ENCODE measurements around the gene PRRT1B.

Gene PRRT1B

DNA sequence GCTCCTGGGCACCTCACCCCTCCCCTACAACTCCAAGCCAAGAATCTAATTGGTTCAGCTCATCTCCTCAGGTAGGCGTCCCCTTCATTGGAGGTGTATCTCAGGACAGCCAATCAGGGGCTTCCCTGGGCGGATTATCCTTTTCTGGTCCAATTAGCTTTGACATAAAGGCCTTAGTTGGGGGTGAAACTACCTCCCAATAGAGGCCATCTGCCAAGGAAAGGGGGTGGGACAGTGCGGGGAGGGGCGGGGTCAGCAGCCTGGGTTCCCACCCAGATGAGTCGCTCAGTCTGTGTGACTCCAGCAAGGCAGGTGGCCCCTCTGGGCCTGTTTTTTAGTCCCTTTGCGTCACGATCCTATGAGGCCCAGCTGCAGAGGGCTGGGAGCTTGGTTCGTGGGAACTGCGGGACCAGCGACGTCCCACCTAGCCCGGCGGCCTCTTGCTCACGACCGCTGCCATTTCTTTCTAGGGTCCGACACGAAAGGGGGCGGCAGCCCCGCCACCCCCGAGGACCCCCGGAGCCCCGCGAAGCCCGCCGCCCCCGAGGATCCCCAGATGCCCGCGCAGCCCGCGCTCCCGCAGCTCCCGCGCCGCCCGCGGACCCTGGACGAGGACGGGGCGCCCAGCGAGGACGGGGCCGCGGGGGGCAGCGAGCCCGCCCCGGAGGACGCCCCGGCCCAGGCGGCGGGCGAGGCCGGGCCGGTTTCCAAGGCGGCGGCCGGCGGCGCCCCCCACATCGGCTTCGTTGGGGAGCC is 8.9 kb downstream of the PRRT1B start:
- no peak for DNase-seq

DNA sequence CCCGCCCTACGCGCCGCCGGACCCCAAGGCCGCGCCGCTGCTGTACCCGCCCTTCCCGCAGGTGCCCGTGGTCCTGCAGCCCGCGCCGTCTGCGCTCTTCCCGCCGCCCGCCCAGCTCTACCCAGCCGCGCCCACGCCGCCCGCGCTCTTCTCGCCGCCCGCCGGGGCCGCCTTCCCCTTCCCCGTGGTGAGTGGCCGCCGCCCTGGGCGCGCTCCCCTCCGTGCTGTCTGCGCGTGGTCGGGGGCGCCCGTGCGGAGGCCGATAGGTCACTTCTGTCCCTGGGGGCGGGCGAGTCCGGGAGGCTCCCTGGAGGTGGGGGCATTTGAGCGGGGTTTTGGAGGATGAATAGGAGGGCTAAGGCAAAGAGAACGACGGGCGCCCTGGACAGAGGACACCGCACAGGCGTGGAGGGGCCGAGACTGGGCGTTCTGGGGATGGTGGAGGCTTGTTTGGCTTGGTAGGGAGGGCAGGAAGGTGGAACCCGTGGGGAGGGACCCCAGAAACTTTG is 9.6 kb downstream of the PRRT1B start:
- DNase-seq: no peak

DNA sequence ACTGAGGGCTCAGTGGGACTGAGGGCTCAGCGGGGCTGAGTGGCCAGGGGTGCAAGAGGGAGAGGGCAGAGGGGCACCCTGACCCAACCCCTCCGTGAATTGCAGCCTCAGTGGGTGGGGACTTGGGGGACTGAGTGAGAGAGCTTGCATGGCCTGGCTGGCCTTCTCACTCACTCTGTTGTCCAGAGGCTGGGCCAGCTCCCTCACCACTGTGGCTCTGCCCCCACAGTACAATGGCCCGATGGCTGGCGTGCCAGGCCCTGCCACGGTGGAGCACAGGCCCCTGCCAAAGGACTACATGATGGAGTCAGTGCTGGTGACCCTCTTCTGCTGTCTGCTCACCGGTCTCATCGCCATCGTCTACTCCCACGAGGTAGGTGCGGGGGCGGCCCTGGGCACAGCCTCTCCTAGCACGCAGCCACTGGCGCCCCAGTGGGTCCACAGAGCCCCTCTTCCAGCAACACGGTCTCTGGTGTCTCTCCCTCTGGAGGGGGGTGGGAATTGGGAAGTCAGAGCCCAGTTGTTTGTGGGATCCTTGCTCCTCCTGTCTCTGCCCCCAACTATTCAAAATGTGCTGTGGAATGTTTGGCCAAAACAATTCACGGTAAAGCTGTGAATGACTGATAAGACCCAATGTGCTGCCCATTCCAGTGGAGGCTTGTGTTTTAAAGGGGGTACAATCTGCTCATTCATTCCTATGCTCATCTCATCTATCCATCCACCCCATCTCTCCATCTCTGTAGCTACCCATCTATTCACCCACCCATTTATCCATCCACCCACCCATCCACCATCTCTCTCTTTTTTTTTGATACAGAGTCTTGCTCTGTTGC is 10.7 kb downstream of the PRRT1B start:
- no peak for DNase-seq

DNA sequence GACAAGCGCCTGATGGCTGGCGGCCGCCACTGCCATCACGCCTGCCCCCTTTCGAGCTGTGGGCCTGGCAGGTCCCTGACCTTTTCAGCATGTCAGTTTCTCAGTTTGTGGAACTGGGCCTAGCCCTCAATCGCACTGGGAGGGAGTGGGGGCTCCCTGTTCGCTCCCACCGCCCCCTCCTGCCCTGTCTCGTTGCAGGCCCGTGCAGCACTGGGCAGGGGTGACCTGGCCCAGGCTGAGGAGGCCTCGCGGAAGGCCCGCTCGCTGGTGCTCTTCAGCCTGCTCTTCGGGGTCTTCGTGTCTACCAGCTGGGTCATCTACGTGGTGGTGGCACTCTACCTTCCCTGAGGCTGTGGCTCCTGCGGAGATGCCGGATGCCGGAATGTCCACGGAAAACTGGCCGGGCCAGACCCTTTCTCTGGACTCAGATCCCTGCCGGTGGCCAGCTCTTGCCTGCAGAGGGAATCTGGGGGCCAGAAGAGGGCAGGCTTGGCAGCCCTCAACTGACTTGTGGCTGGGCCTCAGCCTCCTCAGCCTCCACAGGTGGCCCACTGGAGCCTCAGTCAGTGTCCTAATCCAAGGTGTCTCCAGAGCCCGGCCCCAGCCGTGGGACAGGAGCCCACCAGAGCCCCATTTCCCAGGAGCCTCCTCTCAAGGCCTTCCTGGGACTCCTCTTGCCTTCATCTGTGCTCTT is 12.7 kb downstream of the PRRT1B start:
- no peak for DNase-seq

DNA sequence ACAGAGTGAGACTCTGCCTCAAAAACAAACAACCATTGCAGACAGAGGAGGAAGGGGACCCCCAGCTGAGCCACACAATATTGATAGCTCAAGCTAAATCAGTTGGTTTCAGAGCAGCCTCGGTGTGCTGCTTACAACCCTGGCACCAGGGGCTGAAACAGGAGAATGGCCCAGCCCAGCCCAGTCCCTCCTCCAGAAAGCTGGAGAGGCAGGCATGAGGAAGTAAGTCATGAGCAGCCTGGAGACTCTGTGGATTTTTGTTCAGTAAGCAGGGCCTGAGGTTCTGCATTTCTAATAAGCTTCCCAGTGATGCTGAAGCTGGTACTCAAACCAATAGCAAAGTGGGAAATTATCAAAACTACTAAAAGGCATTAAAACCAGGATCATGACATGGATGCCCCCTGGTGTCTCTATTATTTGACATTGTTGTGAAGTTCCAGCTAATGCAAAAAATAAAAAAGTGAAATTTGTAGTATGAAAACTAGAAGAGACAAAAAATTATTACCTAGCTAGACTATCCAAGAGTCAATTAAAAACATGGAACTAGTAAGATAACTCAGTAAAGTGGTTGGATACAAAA is 14.2 kb downstream of the PRRT1B start:
- no peak for DNase-seq

DNA sequence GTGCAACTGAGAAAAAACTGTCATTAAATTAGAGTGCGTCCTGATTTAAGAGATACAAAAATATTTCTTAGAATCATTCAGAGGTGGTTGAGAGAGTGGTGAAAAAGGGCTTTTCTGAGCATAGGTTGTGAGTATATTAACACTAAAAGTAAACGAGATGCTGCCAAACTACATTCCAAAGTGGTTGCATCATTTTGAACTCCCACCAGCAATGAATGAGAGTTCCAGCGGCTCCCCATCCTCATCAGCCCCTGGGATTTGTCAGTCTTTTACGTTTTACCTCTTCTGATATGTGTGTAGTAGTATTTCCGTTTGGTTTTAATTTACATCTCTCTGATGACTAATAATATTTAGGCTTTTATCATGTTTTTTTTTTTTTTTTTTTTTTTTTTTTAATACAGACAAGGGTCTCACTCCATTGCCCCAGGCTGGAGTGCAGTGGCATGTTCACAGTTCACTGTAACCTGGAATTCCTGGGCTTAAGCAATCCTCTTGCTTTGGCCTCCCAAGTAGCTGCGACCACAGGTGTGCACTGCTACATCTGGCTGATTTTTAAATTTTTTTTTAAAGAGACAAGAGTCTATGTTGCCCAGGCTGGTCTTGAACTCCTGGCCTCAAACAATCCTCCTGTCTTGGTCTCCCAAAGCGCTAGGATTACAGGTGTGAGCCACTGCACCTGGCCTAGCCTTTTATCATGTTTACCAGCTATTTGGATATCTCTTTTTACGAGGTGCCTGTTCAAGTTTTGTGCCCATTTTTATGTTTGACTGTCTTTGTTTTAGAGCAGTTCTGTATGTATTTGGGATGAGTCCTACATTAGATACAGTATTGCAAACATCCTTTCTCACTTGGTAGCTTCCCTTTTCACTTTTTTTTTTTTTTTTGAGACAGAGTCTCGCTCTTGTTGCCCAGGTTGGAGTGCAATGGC is 17.0 kb downstream of the PRRT1B start:
- DNase-seq: no peak

DNA sequence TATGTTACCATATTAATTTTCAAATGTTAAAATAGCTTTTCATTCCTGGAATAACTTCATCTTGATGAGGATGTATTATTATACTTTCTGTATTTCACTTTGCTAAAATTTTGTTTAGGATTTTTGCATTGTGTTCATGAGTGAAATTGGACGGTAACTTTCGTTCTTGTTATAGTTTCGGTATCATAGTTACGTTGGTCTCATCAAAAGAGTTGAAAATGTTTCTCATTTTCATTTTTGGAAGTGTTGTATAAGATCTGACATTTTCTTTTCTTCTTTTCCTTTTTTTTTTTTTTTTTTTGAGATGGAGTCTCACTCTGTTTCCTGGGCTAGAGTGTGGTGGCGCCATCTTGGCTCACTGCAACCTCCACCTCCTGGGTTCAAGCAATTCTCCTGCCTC is 20.0 kb downstream of the PRRT1B start:
- DNase-seq: no peak

DNA sequence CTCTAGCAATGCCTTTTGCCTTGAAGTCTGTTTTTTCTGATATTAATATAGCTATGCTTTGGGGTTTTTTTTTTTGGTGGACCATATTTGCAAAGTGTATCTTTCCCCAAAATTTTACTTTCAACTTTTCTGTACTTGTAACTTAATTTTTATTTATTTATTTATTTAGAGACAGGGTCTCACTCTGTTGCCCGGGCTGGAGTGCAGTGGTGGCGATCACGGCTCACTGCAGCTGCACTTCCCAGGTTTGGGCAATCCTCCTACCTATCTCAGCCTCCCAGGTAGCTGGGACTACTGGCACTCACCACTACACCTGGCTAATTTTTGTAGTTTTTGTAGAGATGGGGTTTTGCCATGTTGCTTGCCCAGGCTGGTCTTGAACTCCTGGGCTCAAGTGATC is 20.8 kb downstream of the PRRT1B start:
- DNase-seq: no peak

DNA sequence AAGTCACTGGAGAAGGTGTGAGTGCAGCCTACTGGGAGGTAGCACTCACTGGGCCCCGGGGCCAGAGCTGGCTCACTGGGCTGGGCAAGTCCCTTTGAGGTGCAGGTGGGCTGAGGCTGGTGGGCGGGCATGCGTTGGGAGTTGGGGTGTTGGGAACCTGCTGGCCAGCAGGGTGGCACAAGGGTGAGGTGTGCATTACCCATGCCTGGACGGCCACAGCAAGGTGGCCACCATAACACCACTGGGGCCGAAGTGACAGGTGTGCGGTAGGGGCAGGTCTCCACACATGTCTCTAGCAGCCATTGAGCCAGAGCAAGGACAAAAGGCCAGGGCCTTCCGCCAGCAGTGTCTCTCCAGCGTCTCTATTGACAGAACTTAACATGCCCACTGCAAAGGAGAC is 22.6 kb downstream of the PRRT1B start:
- no peak for DNase-seq

DNA sequence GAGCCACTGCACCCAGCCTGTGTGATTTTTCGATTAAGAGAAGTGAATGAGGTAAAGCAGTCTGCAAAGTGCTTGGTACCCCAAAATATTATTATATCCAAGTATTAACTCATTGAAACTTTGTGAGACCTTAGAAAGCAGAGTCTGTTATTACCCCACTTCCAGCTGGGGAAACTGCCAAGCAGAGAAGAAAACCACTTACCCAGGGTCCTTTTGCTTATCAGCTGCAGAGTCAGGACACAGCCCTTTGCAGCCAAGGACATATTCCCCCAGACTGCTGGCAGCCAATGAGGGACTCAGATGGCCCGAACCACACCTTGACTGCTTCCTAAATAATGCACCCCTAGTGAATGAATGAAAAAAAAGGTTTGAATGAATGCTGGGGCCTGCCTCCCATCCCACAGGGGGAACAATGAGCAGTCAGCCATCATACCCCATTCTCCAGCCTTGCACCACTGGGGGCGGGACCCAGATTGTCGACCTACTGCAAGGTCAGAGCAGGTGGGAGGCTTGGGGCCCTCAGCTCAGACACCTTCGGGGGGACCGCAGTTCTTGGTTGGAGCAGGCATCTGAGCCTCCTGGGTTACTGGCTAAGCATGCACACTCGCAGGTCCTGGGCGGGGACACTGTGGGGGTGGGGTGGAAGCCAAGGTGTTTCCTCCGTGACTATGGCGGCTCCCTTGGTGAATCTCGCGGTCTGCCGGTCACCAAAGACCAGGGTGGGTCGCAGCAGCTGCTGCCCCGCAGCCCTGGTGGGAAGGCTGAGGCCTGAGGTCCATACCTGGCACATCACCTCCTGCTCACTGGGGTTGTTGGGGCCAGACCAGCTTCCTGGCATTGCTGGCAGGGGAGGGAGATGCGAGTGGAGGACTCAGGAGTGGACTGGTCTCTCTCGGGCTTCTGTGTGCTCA is 29.7 kb downstream of the PRRT1B start:
- DNase-seq: no peak

DNA sequence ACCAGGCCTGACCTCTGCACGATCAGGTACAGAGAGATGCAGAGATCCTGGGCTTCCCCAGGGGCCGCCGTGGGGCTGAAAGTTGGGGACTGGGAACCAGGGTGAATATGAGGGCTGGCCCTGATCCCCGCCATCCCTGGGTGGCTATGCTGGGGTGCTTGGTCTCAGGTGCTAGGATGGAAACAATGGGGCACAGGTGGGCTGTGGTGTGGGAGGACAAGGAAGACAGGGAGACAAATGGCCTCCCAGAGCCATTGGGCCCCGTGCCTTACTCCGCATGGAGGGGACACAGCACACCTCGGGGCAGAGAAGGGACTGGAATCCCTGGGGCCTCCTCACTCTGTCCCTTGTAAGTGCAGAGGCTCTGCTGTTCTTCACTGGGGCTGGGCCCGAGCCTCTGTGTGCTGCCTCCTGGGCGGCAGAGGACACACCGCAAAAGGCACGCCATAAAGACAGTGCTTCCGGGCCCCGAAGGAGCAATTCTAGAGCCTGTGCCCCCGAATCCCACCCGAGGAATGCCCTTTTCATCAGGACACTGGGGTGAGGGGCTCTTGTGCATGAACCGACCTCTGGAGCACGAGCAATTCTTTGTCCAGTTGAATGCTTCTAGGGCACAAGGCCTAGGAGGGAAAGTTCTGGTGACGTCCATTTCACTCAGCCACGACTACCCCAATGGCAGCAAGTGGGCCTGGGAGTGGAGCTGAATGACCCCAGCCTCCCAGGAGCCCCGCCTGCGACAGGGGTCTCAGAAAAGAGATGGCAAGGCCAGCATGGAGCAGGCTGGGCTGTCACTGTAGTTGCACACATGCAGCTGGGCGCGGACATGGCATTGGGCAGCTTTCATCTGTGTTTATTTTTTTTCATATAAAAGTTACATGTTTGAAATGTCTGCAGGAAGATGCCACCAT is 30.9 kb downstream of the PRRT1B start:
- no peak for DNase-seq

DNA sequence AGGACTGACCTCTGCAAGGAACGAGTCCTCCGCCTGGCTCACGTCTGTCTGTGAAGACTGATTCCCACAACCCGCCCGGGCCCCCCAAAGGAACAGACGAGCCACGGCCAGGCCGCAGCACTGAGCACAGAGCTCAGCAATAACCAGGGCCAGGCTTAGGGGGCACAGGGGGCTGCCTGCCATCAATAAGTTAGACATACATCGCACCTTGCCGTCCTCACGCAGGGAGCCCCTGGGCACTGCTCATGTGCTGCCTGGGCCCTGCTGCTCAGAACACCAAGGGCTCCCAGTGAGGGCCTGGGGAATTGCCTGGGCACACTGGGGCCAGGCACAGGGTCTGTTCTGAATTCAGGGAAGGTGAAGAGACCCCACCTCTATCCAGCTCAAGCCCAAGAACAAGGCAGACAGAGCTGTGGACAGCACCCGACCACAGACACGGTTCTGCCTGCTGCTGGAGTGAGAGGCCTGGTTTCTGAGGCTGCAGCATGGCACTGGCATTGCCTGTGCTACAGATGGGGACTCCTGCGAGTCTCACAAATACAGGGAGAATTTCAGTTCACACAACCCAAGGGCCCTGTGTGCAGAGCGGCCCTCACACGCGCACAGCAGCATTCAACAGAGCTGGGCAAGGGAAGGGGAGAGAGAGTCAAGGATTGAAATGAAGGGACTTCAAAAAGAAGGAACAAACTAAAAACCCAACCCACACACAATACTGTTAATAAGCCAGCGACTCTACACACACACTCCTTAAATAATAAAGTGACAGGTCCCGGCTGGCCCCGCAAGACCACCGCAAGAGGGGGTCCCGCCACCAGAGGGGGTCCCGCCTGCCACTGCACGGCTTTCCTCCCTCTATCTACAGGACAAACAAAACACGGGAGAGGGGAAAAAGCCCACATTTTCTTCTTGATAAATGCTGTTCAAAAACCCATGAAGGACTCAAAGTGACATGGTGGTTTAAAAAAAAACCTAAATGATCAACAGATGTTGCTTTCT is 32.0 kb downstream of the PRRT1B start:
- no peak for DNase-seq

DNA sequence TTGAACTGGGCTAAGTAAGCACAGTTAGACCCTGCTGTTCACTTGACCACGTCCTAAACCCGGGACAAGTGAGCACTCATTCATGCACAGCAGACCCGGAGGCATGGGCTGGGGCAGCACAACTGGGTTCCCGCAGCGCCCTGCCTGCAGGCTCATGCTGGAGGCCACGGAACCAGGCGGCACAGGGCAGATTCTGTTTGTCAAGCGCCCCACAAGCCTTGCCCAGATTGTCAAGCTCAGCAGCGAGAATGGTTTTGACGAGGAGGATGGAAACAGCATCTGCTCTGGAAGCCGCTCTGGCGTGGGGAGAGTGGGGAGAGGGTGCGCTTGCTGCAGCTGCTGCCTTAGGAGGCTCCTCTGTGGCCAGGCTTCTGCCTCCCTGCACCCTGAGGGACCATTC is 32.7 kb downstream of the PRRT1B start:
- DNase-seq: no peak

DNA sequence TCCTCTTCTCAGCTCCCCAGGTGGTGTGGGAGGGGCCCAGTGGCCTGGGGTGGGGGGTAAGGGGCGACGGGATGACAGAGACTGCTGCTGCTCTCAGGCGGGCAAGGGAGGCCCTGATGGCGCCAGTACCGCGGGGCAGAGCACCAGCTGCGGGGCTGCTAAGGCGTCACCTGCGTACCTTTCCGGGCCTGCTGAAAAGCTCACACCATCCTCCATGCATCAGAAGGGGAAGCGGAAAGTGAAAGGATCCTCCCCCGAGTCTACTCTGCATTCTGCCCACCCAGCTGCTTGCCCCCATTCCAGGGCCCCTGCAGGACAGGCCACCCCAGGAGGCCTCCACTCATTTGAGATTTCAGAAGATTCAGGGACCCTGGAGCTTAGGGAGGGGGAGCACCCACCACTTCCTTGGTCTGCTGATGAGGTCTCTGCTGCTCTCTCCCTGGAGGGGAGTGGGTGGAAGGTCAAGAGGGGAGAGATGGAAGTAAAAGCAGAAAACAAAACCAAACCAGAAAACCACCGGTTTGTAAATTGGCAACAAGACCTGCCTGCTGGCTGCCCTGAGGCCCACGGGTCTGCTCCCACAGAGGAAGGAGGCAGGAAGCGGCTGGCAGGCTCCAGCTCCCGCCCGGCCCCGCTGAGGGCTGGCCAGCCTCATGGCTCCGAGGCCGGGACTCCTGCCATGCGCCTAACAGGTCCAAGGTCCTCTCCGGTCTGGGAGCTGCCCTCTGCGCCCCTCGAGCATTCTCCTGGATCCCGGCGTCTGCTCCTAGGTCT is 33.6 kb downstream of the PRRT1B start:
- DNase-seq: peak; percentile 34

DNA sequence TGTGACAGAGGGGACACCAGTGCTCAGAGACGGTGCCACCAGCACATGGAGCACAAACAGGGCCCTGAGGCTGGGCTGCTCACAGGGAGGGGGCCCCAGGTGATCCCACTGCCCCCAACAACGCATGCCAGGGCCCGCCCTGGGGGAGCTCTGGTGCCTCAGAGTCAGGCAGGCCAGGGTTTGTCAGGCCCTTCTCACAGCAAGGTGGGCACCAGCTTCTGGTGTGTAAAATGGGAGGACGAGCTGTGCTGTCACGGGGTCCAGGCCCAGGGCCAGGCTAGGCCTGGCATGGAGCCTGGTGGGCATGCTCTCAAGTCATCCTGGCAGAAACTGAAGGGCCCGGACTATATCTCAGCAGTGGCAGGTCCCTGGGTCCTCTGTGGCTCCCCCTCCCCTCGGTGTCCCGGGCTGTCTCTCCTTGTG is 34.5 kb downstream of the PRRT1B start:
- DNase-seq: no peak

DNA sequence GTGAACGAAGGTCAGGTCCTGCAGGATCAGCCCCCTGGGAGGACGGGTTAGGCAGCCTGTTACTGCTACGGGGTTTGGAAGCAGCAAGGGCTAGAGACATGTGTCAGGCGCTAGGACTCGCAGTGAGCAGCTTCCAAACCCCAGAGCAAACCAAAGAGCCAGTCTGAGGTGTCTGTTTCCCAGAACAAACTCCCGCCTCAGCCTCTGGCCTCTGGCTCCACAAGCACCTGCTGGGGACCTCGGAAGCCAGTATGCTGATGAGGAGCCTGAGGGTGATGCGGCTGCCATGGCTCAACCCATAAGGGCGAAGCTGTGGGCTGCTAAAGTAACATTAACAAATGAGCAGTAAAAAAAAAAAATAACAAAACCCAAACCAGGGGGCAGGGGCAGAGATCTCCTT is 35.0 kb downstream of the PRRT1B start:
- DNase-seq: no peak

DNA sequence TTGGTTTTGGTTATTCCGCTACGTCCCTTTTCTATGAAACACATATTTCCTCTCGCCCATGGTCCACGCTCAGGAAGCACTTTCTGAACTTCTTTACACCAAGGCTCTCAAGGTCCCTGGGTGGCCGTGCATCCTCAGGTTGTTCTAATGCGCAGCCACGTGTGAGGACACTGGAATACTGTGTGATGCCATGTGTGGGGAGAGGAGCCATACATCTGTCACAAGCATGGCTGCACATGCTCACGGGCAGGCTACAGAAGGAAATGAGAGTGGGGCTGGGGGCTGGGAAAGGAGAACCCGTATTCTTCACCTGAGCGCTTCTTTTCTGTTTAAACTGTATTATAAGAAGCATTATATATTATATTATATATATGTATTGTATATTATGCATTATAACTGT is 36.7 kb downstream of the PRRT1B start:
- DNase-seq: no peak

Measured in stimulated activated CD4-positive, alpha-beta T cell treated with anti-CD3 and anti-CD28 coated beads, Interleukin-1b, Interleukin-23, amount 100 ng/mL, for 48 hours (primary cell).